Neuronal stem cell (in vitro differentiated cells): ENCODE data around the gene EGLN3.
"Not testable (repeated sequence)": the region's sequence is repeated elsewhere in the genome, so short reads cannot be mapped to it uniquely, and the experiment has no call there.

Source experiments
- DNase-seq: peaks from one replicate; pipeline ENCODE4 v3.0.0-alpha.2; 2013; ENCODE audit warnings: low spot score
- H2AFZ ChIP-seq: one replicate; pipeline ENCODE4 v1.6.1; 2013; ENCODE audit warnings: mild to moderate bottlenecking, low read length, inconsistent platforms
- H2AK5ac ChIP-seq: 2 replicates; pipeline ENCODE4 v1.6.1; 2013; ENCODE audit warnings: low read depth, mild to moderate bottlenecking, inconsistent platforms, low read length, moderate library complexity, mixed read lengths
- H2BK120ac ChIP-seq: 2 replicates; pipeline ENCODE4 v1.6.1; 2013; ENCODE audit warnings: low read depth, mild to moderate bottlenecking, inconsistent platforms, low read length, moderate library complexity, mixed read lengths
- H2BK12ac ChIP-seq: one replicate; pipeline ENCODE4 v1.6.1; 2013; ENCODE audit warnings: low read length, inconsistent platforms
- H2BK15ac ChIP-seq: 2 replicates; pipeline ENCODE4 v1.6.1; 2013; ENCODE audit warnings: mild to moderate bottlenecking, low read length, inconsistent platforms, mixed read lengths
- H2BK5ac ChIP-seq: one replicate; pipeline ENCODE4 v1.6.1; 2013; ENCODE audit warnings: inconsistent platforms, mild to moderate bottlenecking, low read length, moderate library complexity
- H3K14ac ChIP-seq: one replicate; pipeline ENCODE4 v1.6.1; 2013; ENCODE audit warnings: low read length, inconsistent platforms
- H3K18ac ChIP-seq: 2 replicates; pipeline ENCODE4 v1.6.1; 2013; ENCODE audit warnings: low read length, inconsistent platforms
- H3K23ac ChIP-seq: 2 replicates; pipeline ENCODE4 v1.6.1; 2013; ENCODE audit warnings: low read depth, mild to moderate bottlenecking, mixed read lengths, low read length, inconsistent platforms; ENCODE audit not compliant: poor library complexity
- H3K27ac ChIP-seq: replicated peaks from 3 replicates; pipeline ENCODE4 v1.5.1; 2013; ENCODE audit warnings: low read length, inconsistent platforms
- H3K27me3 ChIP-seq, 3 experiments: 2 replicates each; pipeline ENCODE4 v1.6.1; 2013; ENCODE audit warnings: low read length in 3 of 3, mild to moderate bottlenecking in 2 of 3, inconsistent platforms in 1 of 3, low read depth in 1 of 3, mixed read lengths in 1 of 3, moderate library complexity in 1 of 3; ENCODE audit not compliant: control insufficient read depth in 3 of 3, insufficient read depth in 3 of 3
- H3K36me3 ChIP-seq, 2 donors: replicated peaks in 1 of 2; 2 replicates each; pipeline ENCODE4 v1.6.1; 2013; ENCODE audit warnings: low read length in 2 of 2; ENCODE audit not compliant: control insufficient read depth in 2 of 2, insufficient read depth in 2 of 2
- H3K4ac ChIP-seq: 2 replicates; pipeline ENCODE4 v1.6.1; 2013; ENCODE audit warnings: inconsistent platforms, mild to moderate bottlenecking, low read length, moderate library complexity
- H3K4me1 ChIP-seq, 2 donors: 1 replicate in 1 of 2; 2 replicates in 1 of 2; pipeline ENCODE4 v1.6.1; 2013; ENCODE audit warnings: low read length in 2 of 2, low read depth in 1 of 2; ENCODE audit not compliant: control insufficient read depth in 2 of 2, insufficient read depth in 1 of 2
- H3K4me2 ChIP-seq: one replicate; pipeline ENCODE4 v1.6.1; 2013; ENCODE audit warnings: mild to moderate bottlenecking, low read length, inconsistent platforms; ENCODE audit not compliant: insufficient read depth, poor library complexity, severe bottlenecking
- H3K4me3 ChIP-seq, 2 donors: 2 replicates each; pipeline ENCODE4 v1.5.1; 2013; ENCODE audit warnings: low read length in 2 of 2, mild to moderate bottlenecking in 2 of 2, inconsistent platforms in 1 of 2, moderate library complexity in 1 of 2
- H3K79me1 ChIP-seq: one replicate; pipeline ENCODE4 v1.6.1; 2013; ENCODE audit warnings: low read depth, mild to moderate bottlenecking, inconsistent platforms, low read length, moderate library complexity
- H3K9ac ChIP-seq: one replicate; pipeline ENCODE4 v1.6.1; 2013; ENCODE audit warnings: mild to moderate bottlenecking, low read depth, low read length, inconsistent platforms; ENCODE audit not compliant: poor library complexity
- H3K9me3 ChIP-seq, 2 donors: replicated peaks in 1 of 2; 2 replicates each; pipeline versions ENCODE3 to v1.6.1; 2013; ENCODE audit warnings: low read length in 2 of 2, mild to moderate bottlenecking in 2 of 2, inconsistent platforms in 1 of 2, low read depth in 1 of 2, mixed read lengths in 1 of 2, moderate library complexity in 1 of 2; ENCODE audit not compliant: control insufficient read depth in 2 of 2, insufficient read depth in 1 of 2
- H4K8ac ChIP-seq: one replicate; pipeline ENCODE4 v1.6.1; 2013; ENCODE audit warnings: low read depth, mild to moderate bottlenecking, inconsistent platforms, low read length, moderate library complexity
- H4K91ac ChIP-seq: one replicate; pipeline ENCODE4 v1.6.1; 2013; ENCODE audit warnings: low read length, low read depth, mild to moderate bottlenecking, inconsistent platforms; ENCODE audit not compliant: poor library complexity
- WGBS, 2 donors: extraction: QIAGEN DNeasy Blood & Tissue Kit; methylation state at CpG; one replicate each; pipeline ENCODE4 v1.1.7; 2013; ENCODE audit warnings: missing lambda C conversion rate in 2 of 2, mixed read lengths in 1 of 2; ENCODE audit not compliant: insufficient read length in 2 of 2, insufficient replicate concordance in 1 of 2; ENCODE audit errors: extremely low coverage in 2 of 2; 5-methylcytosine and 5-hydroxymethylcytosine counted together

The EGLN3 gene

DNA sequence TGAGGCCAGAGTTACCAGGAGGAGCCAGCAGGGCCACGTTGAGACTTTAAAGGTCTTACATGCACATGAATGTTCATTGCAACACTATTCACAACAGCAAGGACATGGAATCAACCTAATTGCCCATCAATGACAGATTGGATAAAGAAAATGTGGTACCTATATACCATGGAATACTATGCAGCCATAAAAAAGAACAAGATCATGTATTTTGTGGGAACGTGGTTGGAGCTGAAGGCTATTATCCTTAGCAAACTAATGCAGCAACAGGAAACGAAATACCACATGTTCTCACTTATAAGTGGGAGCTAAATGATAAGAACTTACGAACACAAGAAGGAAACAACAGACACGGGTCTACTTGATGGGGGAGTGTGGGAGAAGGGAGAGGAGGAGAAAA, 11.6 kb upstream of the EGLN3 start:
- H2AK5ac ChIP-seq, H2BK5ac ChIP-seq, H3K4me3 ChIP-seq, H3K14ac ChIP-seq, H3K27me3 ChIP-seq, DNase-seq, H2BK120ac ChIP-seq, H3K27ac ChIP-seq, H3K9me3 ChIP-seq, H4K8ac ChIP-seq, H2AFZ ChIP-seq, H2BK12ac ChIP-seq, H3K23ac ChIP-seq, H2BK15ac ChIP-seq, H3K79me1 ChIP-seq, H3K4ac ChIP-seq, H3K18ac ChIP-seq, H4K91ac ChIP-seq, H3K36me3 ChIP-seq, H3K4me2 ChIP-seq, H3K9ac ChIP-seq: not testable (repeated sequence)
- H3K4me1 ChIP-seq = peaks cover 0 to 17% of the 10 kb centered on the region in 2 donors
- whole genome bisulfite sequencing, 2 donors = no CpG with 5 or more reads among the region's 5 CpGs

- H3K79me1 ChIP-seq = no peaks in the 10 kb centered on the region
- no peak overlapping the region for H2BK120ac ChIP-seq
- H2AK5ac ChIP-seq = no peak overlapping the region
- no peak overlapping the region for H3K27ac ChIP-seq
- H3K4me3 ChIP-seq = no peak overlapping the region
- H3K9ac ChIP-seq = no peak overlapping the region
- peaks cover 0 to 17% of the 10 kb centered on the region in 2 donors for H3K4me1 ChIP-seq
- no peak overlapping the region for H3K18ac ChIP-seq
- no peaks in the 10 kb centered on the region for H3K9me3 ChIP-seq
- H3K4ac ChIP-seq = no peak overlapping the region
- H2BK12ac ChIP-seq = no peak overlapping the region
- no CpG with 5 or more reads among the region's 3 CpGs for WGBS, 2 donors
- no peak overlapping the region for H3K23ac ChIP-seq
- H3K4me2 ChIP-seq = no peak overlapping the region
- no peak overlapping the region for H2AFZ ChIP-seq
- H3K36me3 ChIP-seq = no peaks in the 10 kb centered on the region
- H4K91ac ChIP-seq = no peak overlapping the region
- DNase-seq = no peak
- H3K27me3 ChIP-seq = no peaks in the 10 kb centered on the region
- no peak overlapping the region for H2BK5ac ChIP-seq
- H4K8ac ChIP-seq = no peak overlapping the region
- no peak overlapping the region for H2BK15ac ChIP-seq
- H3K14ac ChIP-seq = no peak overlapping the region
Observed at GRCh38 chr14:33962016-33962415, 11.1 kb upstream of the EGLN3 start.

DNA sequence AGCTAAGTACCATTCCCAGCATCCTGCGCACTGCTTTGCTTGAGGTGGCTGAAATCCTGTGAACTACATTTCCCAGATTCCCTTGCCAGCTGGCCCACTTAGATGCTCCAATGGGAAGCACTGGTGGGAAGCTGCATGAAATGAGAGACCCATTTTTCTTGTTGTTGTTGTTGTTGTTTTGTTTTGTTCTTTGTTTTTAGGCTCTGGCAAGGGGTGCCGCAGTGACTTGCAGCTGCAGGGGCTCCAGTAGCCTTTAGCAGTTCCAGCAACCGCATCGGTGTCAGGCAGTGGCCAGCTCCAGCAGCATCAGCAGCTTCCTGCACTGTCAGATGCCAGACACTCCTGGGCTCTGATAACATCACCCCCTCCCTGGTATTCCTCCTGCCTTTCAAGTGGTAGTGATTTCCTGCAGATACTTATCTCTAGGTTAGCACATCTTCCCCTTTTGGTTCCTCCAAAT, 8.8 kb upstream of the EGLN3 start:
- Histone ChIP-seq H3K4me3 (no peak overlapping the region), H3K9ac (no peak overlapping the region), H3K4me1 (peaks cover 0 to 10% of the 10 kb centered on the region in 2 donors), H2AK5ac (no peak overlapping the region), H3K27me3 (no peaks in the 10 kb centered on the region), H3K4ac (no peak overlapping the region), H2BK120ac (no peak overlapping the region), H2BK15ac (no peak overlapping the region), H3K9me3 (no peaks in the 10 kb centered on the region), H4K91ac (no peak overlapping the region), H2BK12ac (no peak overlapping the region), H3K23ac (no peak overlapping the region), H3K36me3 (no peaks in the 10 kb centered on the region), H3K18ac (no peak overlapping the region), H3K27ac (no peak overlapping the region), H2BK5ac (no peak overlapping the region), H3K4me2 (no peak overlapping the region), H3K79me1 (no peaks in the 10 kb centered on the region), H3K14ac (no peak overlapping the region), H2AFZ (no peak overlapping the region), H4K8ac (no peak overlapping the region)
- no peak for DNase-seq
- no CpG with 5 or more reads among the region's 4 CpGs for WGBS, 2 donors

DNA sequence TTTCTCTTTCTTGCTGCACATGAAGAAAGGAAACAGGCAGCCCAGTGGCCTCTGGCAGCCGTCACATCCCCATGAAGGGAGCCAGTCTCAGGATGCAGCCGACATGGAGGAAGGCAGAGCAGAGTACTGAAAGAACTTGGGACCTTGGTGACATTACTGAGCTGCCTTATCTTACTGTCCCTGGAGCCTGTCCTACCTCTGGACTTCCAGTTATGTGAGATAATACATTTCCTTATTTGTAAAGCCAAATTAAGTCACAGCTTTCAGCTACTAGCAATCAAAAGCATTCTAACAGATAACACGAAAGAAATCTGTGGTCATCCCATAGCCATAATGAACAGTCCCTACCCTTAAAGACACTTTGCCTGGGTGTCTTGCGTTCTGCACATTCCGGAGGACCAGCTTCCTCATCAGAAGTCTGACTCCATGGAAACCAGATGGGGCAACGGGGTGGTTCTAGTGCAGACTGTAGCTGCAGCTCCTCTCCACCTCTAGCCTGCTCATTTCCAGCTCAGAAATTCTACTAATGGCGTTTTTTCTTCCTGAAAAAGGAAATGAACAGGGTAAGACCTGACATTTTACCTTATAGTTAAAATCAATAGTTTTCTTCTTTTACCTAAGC, 7.8 kb upstream of the EGLN3 start:
- H3K4me1 ChIP-seq = peaks cover 0 to 2% of the 10 kb centered on the region in 2 donors
- no peak overlapping the region for H2AFZ ChIP-seq
- H3K4me3 ChIP-seq = no peak overlapping the region
- H3K9me3 ChIP-seq = no peaks in the 10 kb centered on the region
- H2BK15ac ChIP-seq = no peak overlapping the region
- no peak overlapping the region for H3K4me2 ChIP-seq
- H3K4ac ChIP-seq = no peak overlapping the region
- H3K14ac ChIP-seq = no peak overlapping the region
- H2BK12ac ChIP-seq = no peak overlapping the region
- no peak overlapping the region for H2BK120ac ChIP-seq
- DNase-seq = no peak
- H3K79me1 ChIP-seq = no peaks in the 10 kb centered on the region
- no peaks in the 10 kb centered on the region for H3K36me3 ChIP-seq
- no peak overlapping the region for H3K27ac ChIP-seq
- H2BK5ac ChIP-seq = no peak overlapping the region
- H3K23ac ChIP-seq = no peak overlapping the region
- H4K91ac ChIP-seq = no peak overlapping the region
- H2AK5ac ChIP-seq = no peak overlapping the region
- no peak overlapping the region for H3K18ac ChIP-seq
- H3K27me3 ChIP-seq = peaks cover 0 to 5% (median 0%) of the 10 kb centered on the region in 3 experiments
- no peak overlapping the region for H4K8ac ChIP-seq
- H3K9ac ChIP-seq = no peak overlapping the region
- no CpG with 5 or more reads among the region's 7 CpGs for whole genome bisulfite sequencing, 2 donors
